Fibroblast of villous mesenchyme (primary cell): ENCODE measurements around the gene KCNH1. TPM values are rescaled to one million over a fixed set of nuclear protein-coding genes. Genes with fewer than 3 reads are reported as not detected.

Source experiments
- DNase-seq: peaks from one replicate; pipeline ENCODE4 v3.0.0-alpha.2; 2010; ENCODE audit warnings: low read depth
- H3K4me3 ChIP-seq: 2 replicates; pipeline ENCODE4 v1.5.1; 2011; ENCODE audit warnings: low read depth, mild to moderate bottlenecking, low read length
- CTCF ChIP-seq: IDR thresholded peaks from 2 replicates; pipeline ENCODE4 v1.5.1; 2012; ENCODE audit warnings: low read depth, mild to moderate bottlenecking, low read length; ENCODE audit not compliant: insufficient read depth
- total RNA-seq: library from RNA; depleted of rRNA; stranded (reverse); fragments of >200 nt; gene quantifications from 2 replicates; pipeline ENCODE4 v1.2.3, GENCODE V29; 2012

KCNH1 gene
- total RNA-seq, 1 donor: 11.2 TPM

GRCh38 chr1:210771131-210771530 is 362.8 kb downstream of the KCNH1 start:
- DNase-seq: no peak
- TF ChIP-seq CTCF: no peak
- no peak overlapping the region for H3K4me3 ChIP-seq

GRCh38 chr1:210770396-210770984 is 363.5 kb downstream of the KCNH1 start:
- no peak overlapping the region for H3K4me3 ChIP-seq
- TF ChIP-seq CTCF: no peak
- no peak for DNase-seq

GRCh38 chr1:210769473-210769872 is 364.5 kb downstream of the KCNH1 start:
- TF ChIP-seq CTCF: no peak
- H3K4me3 ChIP-seq: no peak overlapping the region
- no peak for DNase-seq

- H3K4me3 ChIP-seq: no peak overlapping the region
- TF ChIP-seq CTCF: no peak
- no peak for DNase-seq
Measured at GRCh38 chr1:210764536-210764935, 369.4 kb downstream of the KCNH1 start.

- H3K4me3 ChIP-seq: no peak overlapping the region
- DNase-seq: no peak
- TF ChIP-seq CTCF: no peak
Measured at GRCh38 chr1:210758761-210759160, 375.2 kb downstream of the KCNH1 start.

GRCh38 chr1:210758261-210758660 is 375.7 kb downstream of the KCNH1 start:
- TF ChIP-seq CTCF: no peak
- DNase-seq: no peak
- H3K4me3 ChIP-seq: no peak overlapping the region

GRCh38 chr1:210757677-210758076 is 376.3 kb downstream of the KCNH1 start:
- TF ChIP-seq CTCF: no peak
- no peak overlapping the region for H3K4me3 ChIP-seq
- DNase-seq: no peak
